Sigmoid colon (tissue), 7 donors: ENCODE data around the gene PSENEN. TPM values are rescaled to one million over a fixed set of nuclear protein-coding genes. Genes with fewer than 3 reads are reported as not detected.
A peak's percentile ranks its signal among the peaks of the same experiment; 100 is the strongest.

Experiments used
- DNase-seq: peaks from one replicate; pipeline ENCODE4 v3.0.0-alpha.2; 2019
- H3K27ac ChIP-seq, 4 donors: fragments of 200-600 bp; sonication (generic); one replicate each; pipeline ENCODE4 v1.5.1; 2016 to 2019; ENCODE audit warnings: mild to moderate bottlenecking in 1 of 4
- H3K27me3 ChIP-seq, 3 donors: fragments of 200-600 bp; sonication (generic); one replicate each; pipeline ENCODE4 v1.5.1; 2019; ENCODE audit warnings: mild to moderate bottlenecking in 1 of 3
- H3K36me3 ChIP-seq, 4 donors: fragments of 200-600 bp; sonication (generic); one replicate each; pipeline ENCODE4 v1.5.1; 2016 to 2019
- H3K4me1 ChIP-seq, 4 donors: fragments of 200-600 bp; sonication (generic); one replicate each; pipeline ENCODE4 v1.5.1; 2017 to 2019
- H3K4me3 ChIP-seq, 4 donors: fragments of 200-600 bp; sonication (generic); one replicate each; pipeline ENCODE4 v1.5.1; 2017 to 2019; ENCODE audit warnings: mild to moderate bottlenecking in 2 of 4, moderate library complexity in 1 of 4
- H3K9me3 ChIP-seq, 4 donors: fragments of 200-600 bp in 3 of 4; sonication (generic) in 3 of 4; one replicate each; pipeline versions ENCODE4 v1.5.1 to v1.6.1; 2013 to 2019
- EP300 ChIP-seq, 4 donors: sonication (generic); formaldehyde crosslinking; IDR thresholded peaks; one replicate each; pipeline ENCODE4 v1.6.1; 2017; ENCODE audit warnings: antibody characterized with exemption in 4 of 4
- POLR2A ChIP-seq, 2 donors: fragments of 450-650 bp; IDR thresholded peaks; one replicate each; pipeline ENCODE4 v1.6.1; 2016; ENCODE audit warnings: antibody characterized with exemption in 2 of 2, mild to moderate bottlenecking in 2 of 2, moderate library complexity in 2 of 2
- POLR2AphosphoS5 ChIP-seq, 4 donors: sonication (generic); formaldehyde crosslinking; IDR thresholded peaks; one replicate each; pipeline ENCODE4 v1.6.1; 2017; ENCODE audit warnings: antibody characterized with exemption in 4 of 4
- WGBS, 2 donors: extraction: QIAGEN DNeasy Blood & Tissue Kit; methylation state at CpG; one replicate each; pipeline ENCODE4 v1.1.7; 2013; 5-methylcytosine and 5-hydroxymethylcytosine counted together
- intact Hi-C: fragments of 100-400 bp; cut with DNase I; formaldehyde crosslinking; loops from one replicate; pipeline ENCODE4 v1.15.1; 2023
- polyA plus RNA-seq, 3 donors: library from polyadenylated mRNA; stranded (reverse); fragments of 200-250 nt; gene quantifications; one replicate each; pipeline ENCODE4 v1.2.3, GENCODE V29; 2013
- total RNA-seq, 4 donors: library from RNA; depleted of rRNA; stranded (reverse); fragments of >200 nt; gene quantifications; one replicate each; pipeline ENCODE4 v1.1.0, GENCODE V29; 2016
- TF ChIP-seq, protein P1 (sequence below), 4 experiments: fragments of 450-650 bp in 3 of 4; fragments of 200-600 bp in 1 of 4; IDR thresholded peaks; one replicate each; pipeline ENCODE4 v1.5.1; 2016 to 2019; ENCODE audit warnings: antibody characterized with exemption in 4 of 4, mild to moderate bottlenecking in 3 of 4, moderate library complexity in 2 of 4
- donor health status: healthy with polysubstance abuse.
- donor health status: Bipolar disorder and iron deficiency.
- donor health status: healthy.

Gene PSENEN
- total and polyA plus RNA-seq, 7 donors = 27.8 to 72.3 (median 44.9) TPM

GRCh38 chr19:35714601-35715354 lies 30.7 kb upstream of the PSENEN start:
- 76 to 78% methylated on average over 14 of the region's 14 CpGs for WGBS, 2 donors
- Histone ChIP-seq H3K27ac (no peak overlapping the region), H3K27me3 (no peaks in the 10 kb centered on the region), H3K36me3 (peaks cover 0 to 4% (median 0%) of the 10 kb centered on the region in 4 donors), H3K9me3 (no peaks in the 10 kb centered on the region), H3K4me1 (peaks cover 0 to 30% (median 26%) of the 10 kb centered on the region in 4 donors), H3K4me3 (no peak overlapping the region)
- intact Hi-C loops = loop anchor here (5.0 kb wide), 1 partner anchor 87 kb away; the partner anchor contains the start of gene RBM42
- no peak for DNase-seq
- TF ChIP-seq EP300 (IDR thresholded peaks at IDR 0.05) (no peak), POLR2A (IDR thresholded peaks at IDR 0.05) (no peak), POLR2AphosphoS5 (IDR thresholded peaks at IDR 0.05) (no peak)
- TF ChIP-seq, protein P1, sequence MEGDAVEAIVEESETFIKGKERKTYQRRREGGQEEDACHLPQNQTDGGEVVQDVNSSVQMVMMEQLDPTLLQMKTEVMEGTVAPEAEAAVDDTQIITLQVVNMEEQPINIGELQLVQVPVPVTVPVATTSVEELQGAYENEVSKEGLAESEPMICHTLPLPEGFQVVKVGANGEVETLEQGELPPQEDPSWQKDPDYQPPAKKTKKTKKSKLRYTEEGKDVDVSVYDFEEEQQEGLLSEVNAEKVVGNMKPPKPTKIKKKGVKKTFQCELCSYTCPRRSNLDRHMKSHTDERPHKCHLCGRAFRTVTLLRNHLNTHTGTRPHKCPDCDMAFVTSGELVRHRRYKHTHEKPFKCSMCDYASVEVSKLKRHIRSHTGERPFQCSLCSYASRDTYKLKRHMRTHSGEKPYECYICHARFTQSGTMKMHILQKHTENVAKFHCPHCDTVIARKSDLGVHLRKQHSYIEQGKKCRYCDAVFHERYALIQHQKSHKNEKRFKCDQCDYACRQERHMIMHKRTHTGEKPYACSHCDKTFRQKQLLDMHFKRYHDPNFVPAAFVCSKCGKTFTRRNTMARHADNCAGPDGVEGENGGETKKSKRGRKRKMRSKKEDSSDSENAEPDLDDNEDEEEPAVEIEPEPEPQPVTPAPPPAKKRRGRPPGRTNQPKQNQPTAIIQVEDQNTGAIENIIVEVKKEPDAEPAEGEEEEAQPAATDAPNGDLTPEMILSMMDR (IDR thresholded peaks at IDR 0.05) = no peak

GRCh38 chr19:35715355-35715809 lies 30.1 kb upstream of the PSENEN start:
- WGBS, 2 donors = 79 to 81% methylated on average over 7 of the region's 7 CpGs
- H3K9me3 ChIP-seq = no peaks in the 10 kb centered on the region
- peak overlapping the region; percentile 90 to 97 (median 93) for H3K27ac ChIP-seq
- TF ChIP-seq, protein P1 (IDR thresholded peaks at IDR 0.05) = no peak
- TF ChIP-seq POLR2AphosphoS5 (IDR thresholded peaks at IDR 0.05) (no peak), EP300 (IDR thresholded peaks at IDR 0.05) (no peak), POLR2A (IDR thresholded peaks at IDR 0.05) (no peak)
- no peak overlapping the region for H3K4me3 ChIP-seq
- H3K27me3 ChIP-seq = no peaks in the 10 kb centered on the region
- H3K36me3 ChIP-seq = peaks cover 0 to 10% (median under 1%) of the 10 kb centered on the region in 4 donors
- DNase-seq = no peak
- H3K4me1 ChIP-seq = peaks cover 0 to 33% (median 28%) of the 10 kb centered on the region in 4 donors
- intact Hi-C loops = loop anchor here (5.0 kb wide), 1 partner anchor 88 kb away; the partner anchor contains the start of gene RBM42

- DNase-seq = peak; percentile 83
- H3K9me3 ChIP-seq = no peaks in the 10 kb centered on the region
- H3K27me3 ChIP-seq = no peaks in the 10 kb centered on the region
- intact Hi-C loops = loop anchor here (1.0 to 5.0 kb wide), 3 partner anchors 13 to 89 kb away; partner anchors contain the start of gene RBM42
- H3K4me1 ChIP-seq = peaks cover 0 to 33% (median 28%) of the 10 kb centered on the region in 4 donors
- 1 to 3% methylated on average over 52 of the region's 52 CpGs for WGBS, 2 donors
- H3K36me3 ChIP-seq = peaks cover under 1 to 18% (median 3%) of the 10 kb centered on the region in 4 donors
- peak overlapping the region; percentile 76 to 99 (median 90) for H3K4me3 ChIP-seq
- TF ChIP-seq POLR2AphosphoS5 (IDR thresholded peaks at IDR 0.05) = no peak
- no peak for TF ChIP-seq POLR2A (IDR thresholded peaks at IDR 0.05)
- H3K27ac ChIP-seq = peak overlapping the region; percentile 90 to 97 (median 93)
Measured at GRCh38 chr19:35715981-35716800, 29.3 kb upstream of the PSENEN start.

DNA sequence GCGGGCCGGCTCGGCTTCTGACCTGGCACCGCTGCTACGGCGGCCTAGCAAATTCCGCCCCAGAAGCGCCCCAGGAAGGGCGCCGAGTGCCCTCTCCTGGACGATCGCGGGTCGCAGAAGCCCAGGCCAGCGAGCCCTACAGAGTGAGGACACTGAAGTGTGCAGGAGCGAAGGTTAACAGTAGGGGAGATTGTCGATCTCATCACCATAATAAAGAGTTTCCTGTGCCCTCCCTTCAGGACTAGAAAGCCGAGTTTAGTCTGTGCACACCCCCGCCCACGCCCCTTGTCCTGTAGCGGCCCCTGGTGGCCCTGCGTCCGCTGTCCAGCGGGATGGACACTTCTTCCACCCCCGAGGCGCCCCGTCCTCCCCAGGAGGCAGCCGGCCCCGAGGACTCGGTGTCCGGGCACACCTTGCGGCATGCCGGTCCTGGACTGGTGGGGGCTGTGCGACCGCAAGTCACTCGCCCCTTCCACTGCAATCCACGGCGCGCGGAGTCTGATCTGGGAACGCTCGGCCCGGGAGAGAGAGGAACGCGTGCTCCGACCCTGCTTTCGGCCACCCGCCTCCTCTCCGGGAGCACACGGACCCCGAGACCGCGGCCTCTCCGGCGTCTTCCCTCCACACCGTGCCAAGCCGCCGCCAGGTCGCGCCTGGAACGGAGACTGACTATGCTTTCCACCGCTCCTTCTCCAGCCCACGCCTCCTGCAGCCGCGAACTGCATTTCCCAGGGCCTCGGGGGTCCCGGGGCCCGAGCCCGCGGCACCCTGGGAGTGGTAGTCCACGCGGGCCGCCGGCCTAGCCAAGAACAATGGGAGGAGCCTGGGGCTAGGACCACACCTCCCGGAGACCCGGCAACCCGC lies 28.4 kb upstream of the PSENEN start:
- peak overlapping the region; percentile 76 to 99 (median 90) for H3K4me3 ChIP-seq
- DNase-seq = peak; percentile 98
- H3K9me3 ChIP-seq = no peaks in the 10 kb centered on the region
- peaks cover 6 to 26% (median 7%) of the 10 kb centered on the region in 4 donors for H3K36me3 ChIP-seq
- WGBS, 2 donors = 0 to 1% methylated on average over 77 of the region's 77 CpGs
- no peaks in the 10 kb centered on the region for H3K27me3 ChIP-seq
- intact Hi-C loops = loop anchor here (1.0 to 5.0 kb wide), 6 partner anchors 14 to 214 kb away; partner anchors contain the start of genes HSPB6, RBM42 and TMEM147
- TF ChIP-seq POLR2AphosphoS5 (IDR thresholded peaks at IDR 0.05) (peak; percentile 15 to 67 (median 48)), EP300 (IDR thresholded peaks at IDR 0.05) (no peak), POLR2A (IDR thresholded peaks at IDR 0.05) (no peak)
- TF ChIP-seq, protein P1 (IDR thresholded peaks at IDR 0.05) = peak; percentile 92 to 97 (median 96)
- H3K27ac ChIP-seq = peak overlapping the region; percentile 90 to 97 (median 93)
- H3K4me1 ChIP-seq = peaks cover 0 to 33% (median 28%) of the 10 kb centered on the region in 4 donors
